KBM-7 (cell line): ENCODE data around the gene OR51A7.
"Not testable (repeated sequence)": the region's sequence is repeated elsewhere in the genome, so short reads cannot be mapped to it uniquely, and the experiment has no call there.

Experiments
- DNase-seq: peaks from one replicate; pipeline ENCODE4 v3.0.0-alpha.2; 2015
- in situ Hi-C: fragments of 300-500 bp; cut with MboI; formaldehyde crosslinking; loops from 2 replicates; pipeline ENCODE4 v1.14.3; 2020; ENCODE audit warnings: low sequenced_read_pairs, low pct_unique_long_range_greater_than_20kb, mixed read lengths

OR51A7 gene, protein sequence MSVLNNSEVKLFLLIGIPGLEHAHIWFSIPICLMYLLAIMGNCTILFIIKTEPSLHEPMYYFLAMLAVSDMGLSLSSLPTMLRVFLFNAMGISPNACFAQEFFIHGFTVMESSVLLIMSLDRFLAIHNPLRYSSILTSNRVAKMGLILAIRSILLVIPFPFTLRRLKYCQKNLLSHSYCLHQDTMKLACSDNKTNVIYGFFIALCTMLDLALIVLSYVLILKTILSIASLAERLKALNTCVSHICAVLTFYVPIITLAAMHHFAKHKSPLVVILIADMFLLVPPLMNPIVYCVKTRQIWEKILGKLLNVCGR

DNA sequence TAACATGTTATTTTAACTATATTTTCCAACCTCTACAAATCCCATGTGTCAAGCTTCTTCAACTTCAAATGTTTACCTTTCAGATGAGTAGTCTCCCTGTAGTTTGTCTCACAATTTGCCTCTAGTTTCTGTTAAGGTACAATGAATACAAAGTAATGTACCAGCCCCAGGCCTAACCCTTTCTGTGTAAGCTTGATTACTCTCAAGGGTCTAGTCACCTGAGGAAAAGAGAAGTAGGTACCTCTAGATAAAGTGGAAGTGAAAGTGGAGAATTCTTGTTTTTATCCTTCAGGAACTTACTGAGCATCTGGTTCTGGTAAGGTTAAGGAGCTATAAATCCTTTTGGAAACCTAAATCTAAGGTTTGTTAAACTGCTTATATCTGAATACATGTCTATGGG, at the start of gene OR51A7:
Gene OR51A7, plus strand, starts transcription at position 300 of the 400 bp plus-strand sequence. CDS start 3,587 bp downstream, outside the sequence.
- no peak for DNase-seq
- in situ Hi-C loops = no loop called here

DNA sequence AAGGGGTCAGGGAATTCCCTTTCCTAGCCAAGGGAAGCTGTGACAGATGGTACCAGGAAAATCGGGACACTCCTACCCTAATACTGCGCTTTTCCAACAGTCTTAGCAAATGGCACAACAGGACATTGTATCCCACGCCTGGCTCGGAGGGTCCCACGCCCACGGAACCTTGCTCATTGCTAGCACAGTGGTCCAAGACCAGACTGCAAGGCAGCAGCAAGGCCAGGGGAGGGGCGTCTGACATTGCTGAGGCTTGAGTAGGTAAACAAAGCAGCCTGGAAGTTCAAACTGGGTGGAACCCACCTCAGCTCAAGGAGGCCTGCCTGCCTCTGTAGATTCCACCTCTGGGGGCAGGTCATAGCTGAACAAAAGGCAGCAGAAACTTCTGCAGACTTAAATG, 49.3 kb upstream of the OR51A7 start:
- in situ Hi-C loops = not testable (repeated sequence)

DNA sequence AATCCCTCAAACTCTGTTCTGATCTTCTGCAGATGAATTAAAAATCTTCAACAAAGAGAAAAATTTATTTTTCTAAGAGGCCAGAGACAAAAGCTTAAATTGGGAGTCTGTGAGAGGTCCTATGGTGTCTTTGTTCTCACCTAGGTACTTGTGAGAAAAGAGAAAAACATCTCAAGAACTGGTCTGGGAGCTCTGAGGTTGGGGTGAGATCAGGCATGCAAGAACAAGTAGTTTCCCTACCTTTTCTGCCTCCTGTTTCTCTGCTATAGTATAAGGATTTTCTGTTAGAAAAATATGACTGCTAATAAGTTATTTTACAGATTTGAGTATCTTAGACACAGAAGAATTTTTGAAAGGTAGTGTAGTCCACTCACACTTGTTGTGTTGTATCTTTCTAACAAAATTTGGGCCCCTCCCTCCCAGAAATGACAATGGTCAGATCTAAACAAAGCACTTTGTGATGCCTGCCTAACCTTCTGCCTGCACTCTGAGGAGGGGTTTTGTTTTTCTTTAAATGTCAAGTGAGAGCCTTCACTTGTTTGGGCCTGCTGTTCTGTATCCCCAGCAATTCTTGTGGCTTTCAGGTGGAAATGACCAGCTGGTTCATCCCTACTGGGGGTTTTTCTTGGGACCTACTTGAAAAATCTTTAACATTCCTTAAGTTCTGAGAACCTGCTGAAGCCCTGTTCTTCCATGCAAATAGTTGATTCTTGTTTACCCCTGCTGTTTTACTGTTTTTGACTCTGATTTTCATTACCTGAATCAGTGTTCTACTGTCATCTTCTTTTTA, 40.9 kb upstream of the OR51A7 start:
- no peak for DNase-seq
- in situ Hi-C loops = no loop called here

More for the DNA sequence above, 49.3 kb upstream of the OR51A7 start:
- DNase-seq = not testable (repeated sequence)

DNA sequence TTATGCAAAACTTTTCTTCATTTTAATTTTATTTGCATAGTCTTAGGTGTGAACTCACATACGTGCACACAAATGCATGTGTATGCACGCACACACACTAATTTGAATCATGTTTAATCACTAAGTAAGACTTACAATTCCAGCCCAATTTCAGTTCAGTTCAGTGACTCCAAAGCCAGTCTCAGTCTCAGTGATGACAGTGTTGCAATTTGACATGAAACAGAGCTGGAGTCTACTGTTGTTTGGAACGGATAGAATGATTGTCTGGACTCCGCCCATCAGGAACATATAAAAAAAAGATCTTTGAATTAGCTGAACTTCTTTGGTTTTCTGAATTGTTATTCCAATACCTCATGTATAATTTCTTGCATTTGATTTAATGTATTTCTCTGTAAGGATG, 39.7 kb upstream of the OR51A7 start:
- in situ Hi-C loops = no loop called here
- DNase-seq = no peak

DNA sequence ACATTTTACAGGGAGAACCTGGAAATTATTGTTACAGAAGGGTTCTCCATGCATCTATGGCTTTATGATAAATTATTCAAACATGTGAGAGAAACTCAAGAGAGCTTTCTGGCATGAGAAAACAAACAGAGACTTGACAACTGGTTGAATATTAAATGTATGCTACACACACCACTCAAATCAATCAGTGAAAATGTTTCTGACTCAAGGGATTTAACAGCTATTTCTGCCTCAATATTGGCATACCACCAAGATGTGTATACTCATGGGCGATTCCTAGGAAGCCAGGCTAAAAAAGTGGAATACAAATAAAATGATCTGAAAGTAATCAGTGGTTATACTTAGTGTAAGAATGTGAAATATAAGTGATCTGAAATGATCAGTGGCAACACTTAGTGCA, 37.7 kb upstream of the OR51A7 start:
- DNase-seq = no peak
- in situ Hi-C loops = no loop called here

DNA sequence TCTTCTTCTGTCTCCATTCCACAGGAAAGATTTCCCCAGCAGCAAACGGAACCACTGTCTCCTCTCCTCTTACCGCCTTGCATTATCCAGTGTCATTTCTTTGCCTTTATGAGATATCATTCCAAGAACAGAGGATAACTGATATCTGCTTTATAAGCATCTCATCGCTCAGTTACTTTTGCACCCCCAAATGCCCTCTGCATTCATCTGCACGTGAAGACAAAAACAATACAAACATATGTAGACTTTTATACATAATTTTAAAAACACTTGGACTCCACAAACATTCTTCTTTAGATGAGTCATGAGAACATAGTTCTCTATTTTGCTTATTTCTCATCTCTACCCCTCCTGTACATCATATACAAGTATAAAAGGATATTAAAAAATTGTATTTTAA, 22.4 kb upstream of the OR51A7 start:
- no peak for DNase-seq
- in situ Hi-C loops = no loop called here

DNA sequence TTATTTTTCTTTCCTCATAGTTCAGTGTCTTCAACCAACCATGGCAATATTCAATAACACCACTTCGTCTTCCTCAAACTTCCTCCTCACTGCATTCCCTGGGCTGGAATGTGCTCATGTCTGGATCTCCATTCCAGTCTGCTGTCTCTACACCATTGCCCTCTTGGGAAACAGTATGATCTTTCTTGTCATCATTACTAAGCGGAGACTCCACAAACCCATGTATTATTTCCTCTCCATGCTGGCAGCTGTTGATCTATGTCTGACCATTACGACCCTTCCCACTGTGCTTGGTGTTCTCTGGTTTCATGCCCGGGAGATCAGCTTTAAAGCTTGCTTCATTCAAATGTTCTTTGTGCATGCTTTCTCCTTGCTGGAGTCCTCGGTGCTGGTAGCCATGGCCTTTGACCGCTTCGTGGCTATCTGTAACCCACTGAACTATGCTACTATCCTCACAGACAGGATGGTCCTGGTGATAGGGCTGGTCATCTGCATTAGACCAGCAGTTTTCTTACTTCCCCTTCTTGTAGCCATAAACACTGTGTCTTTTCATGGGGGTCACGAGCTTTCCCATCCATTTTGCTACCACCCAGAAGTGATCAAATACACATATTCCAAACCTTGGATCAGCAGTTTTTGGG, 21.6 kb upstream of the OR51A7 start, which contains the start of gene OR51T1:
Gene OR51T1, plus strand, starts transcription at position 41 of the 641 bp plus-strand sequence. Its CDS starts 0 bp downstream, at position 41.
- in situ Hi-C loops = no loop called here
- DNase-seq = no peak

DNA sequence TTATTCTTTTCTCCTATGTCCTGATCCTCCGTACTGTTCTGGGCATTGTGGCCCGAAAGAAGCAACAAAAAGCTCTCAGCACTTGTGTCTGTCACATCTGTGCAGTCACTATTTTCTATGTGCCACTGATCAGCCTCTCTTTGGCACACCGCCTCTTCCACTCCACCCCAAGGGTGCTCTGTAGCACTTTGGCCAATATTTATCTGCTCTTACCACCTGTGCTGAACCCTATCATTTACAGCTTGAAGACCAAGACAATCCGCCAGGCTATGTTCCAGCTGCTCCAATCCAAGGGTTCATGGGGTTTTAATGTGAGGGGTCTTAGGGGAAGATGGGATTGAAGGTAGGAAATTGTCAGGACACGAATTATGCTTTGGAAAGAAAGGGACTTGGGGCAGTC, 21.0 kb upstream of the OR51A7 start:
- DNase-seq = no peak
- in situ Hi-C loops = no loop called here

DNA sequence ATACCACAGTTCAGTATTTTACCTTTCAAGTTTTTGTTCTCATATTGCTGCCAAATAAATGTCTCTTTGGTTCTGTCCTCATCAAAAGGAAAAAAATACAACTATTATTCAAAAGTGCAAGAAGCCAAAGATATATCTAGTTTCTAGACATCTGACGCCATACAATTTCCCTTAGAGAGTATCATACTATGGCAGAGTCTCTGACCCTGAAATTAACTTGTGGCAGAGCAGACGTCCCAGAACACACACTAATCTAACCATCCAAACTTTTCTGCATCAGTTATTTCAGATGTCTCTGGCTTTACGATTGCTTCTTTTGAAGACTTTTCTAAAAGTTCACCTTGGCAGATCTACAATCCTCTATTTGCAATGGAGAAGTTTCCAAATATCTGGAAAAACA, 19.2 kb upstream of the OR51A7 start:
- in situ Hi-C loops = no loop called here
- DNase-seq = no peak

DNA sequence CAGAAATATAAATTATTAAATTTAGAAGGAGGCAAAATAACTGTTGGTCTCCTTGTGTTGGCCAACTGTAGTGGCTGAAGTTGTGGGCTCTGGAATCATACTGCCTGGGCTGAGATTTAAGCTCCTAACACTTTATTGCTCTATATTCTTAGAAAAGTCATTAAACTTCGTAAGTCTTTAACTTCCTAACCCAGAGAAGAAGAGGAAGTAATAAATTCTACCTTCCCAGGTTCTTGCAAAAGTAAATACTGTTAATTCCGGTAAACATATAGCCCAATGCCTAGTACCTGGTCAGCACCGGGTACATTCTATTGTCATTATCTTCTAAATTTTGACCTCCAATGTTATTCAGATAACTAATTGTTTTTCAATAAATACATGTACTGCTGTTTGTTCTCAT, 17.4 kb upstream of the OR51A7 start:
- DNase-seq = no peak
- in situ Hi-C loops = no loop called here

DNA sequence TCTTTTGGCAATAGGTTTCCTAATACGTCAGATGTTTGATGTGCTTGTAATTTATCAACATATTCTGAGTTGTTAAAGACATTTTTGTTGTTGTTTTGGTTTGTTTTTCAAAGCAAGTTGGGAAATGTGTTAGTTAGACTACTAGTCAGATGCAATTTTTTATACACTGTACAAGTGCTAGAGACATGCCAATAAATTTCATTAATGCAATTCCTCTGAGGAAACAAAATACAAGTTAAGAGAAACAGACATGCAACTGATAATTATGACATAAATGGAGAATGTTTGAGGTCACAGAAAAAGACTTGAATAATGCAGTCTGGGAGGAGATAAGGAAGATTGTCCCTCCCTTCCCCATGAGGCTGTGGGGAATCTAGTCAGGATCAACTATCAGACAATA, 16.0 kb upstream of the OR51A7 start:
- in situ Hi-C loops = no loop called here
- DNase-seq = no peak

DNA sequence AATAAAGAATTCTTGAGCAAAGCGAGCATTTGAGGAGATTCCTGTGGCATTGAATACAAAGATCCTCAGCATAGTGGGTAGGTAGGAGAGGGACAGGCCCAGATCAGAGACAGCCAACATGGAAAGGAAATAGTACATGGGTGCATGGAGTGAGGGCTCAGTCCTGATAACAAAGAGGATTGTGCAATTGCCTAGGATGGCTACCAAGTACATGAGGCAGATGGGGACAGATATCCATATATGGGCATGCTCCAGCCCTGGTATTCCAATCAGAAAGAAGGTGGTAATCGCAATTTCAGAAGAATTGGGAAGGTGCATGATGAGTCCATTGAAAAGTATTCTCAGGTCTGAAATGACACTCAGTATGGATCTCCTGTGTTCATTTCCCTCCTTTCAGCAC, 13.3 kb upstream of the OR51A7 start:
- in situ Hi-C loops = no loop called here
- no peak for DNase-seq

DNA sequence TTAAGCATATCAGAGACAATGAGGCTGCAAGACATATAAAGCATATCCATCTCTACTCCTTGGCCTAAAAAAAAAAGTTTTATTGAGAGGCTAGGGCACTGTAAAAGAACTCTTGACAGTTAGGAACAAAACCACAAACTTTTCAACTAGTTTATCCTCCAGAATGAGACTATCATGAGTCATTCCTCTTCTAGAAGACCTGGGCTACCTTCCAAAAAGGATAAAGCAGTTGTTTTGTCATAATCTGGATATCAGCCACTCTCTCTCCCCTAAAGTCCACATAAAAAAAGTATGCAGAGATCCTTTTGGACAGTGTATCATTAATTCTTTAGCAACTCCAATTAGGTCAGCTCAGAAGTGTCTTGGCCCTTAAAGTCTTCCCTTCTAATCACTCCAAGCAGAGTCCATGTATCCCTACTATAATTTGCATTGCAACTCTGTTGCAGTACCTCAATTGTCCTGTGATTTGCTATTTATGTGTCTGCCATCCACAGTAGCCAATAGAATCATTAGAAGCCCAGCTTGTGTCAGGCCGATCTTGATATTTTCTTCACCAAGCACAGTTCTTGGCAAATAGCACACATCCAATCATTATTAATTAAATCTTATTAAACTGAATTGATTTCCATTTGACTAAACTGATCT, 11.5 kb upstream of the OR51A7 start:
- in situ Hi-C loops = no loop called here
- no peak for DNase-seq

DNA sequence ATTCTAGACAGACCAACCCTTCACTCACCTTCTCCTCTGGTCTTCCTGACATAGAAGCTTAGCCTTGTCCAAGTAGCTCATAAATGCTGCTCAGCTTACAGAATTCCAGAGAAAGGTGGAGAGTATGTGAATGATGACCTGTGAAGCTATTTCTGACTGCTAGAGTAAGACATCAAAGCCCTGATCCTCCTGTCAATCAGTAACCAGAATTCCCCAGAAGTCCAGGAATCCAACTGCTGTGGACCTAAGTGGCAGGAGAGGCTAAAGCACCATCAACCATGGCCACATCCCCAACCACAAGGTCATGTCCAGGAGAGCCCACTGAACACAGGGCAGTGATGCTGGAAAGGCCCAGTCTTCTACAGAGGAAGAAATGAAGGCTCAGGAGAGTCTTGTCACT, 13.0 kb downstream of the OR51A7 start:
- DNase-seq = no peak
- in situ Hi-C loops = no loop called here

DNA sequence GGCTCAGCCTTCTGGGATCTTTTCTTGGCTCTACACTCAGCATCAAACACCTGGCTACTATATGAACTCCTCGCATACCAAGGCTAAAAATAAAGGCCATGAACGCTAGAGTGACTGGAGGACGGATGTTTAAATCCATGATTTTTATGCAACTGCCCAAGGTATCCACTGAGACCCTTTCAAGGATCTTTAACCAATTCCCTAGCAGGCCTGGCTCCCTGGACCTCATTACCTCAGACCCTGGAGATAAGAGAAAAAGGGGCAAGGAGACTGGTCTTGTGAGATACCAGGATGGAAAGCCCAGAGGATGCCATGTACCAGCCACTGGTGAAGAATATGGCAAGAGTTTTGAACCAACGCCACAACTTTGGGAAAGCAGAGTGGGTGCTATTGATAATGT, 15.7 kb downstream of the OR51A7 start, which contains the start of gene OR51G2:
Gene OR51G2, minus strand, starts transcription at position 101 of the 400 bp plus-strand sequence. CDS start 3,687 bp downstream, outside the sequence.
- DNase-seq = no peak
- in situ Hi-C loops = no loop called here

DNA sequence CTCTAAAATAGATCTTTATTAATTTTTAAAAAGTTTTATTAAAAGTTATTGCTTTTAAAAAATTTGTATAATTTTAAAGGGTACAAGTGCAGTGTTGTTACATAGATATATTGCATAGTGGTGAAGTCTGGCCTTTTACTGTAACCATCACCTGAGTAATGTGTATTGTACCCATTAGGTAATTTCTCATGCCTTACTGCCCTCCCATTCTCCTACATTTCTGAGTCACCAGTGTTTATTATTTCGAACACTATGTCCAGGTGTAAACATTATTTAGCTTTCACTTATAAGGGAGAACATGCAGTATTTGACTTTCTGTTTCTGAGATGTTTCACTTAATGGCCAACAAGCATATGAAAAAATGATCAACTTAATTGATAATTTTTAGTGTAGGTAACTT, 18.2 kb downstream of the OR51A7 start:
- in situ Hi-C loops = no loop called here

DNA sequence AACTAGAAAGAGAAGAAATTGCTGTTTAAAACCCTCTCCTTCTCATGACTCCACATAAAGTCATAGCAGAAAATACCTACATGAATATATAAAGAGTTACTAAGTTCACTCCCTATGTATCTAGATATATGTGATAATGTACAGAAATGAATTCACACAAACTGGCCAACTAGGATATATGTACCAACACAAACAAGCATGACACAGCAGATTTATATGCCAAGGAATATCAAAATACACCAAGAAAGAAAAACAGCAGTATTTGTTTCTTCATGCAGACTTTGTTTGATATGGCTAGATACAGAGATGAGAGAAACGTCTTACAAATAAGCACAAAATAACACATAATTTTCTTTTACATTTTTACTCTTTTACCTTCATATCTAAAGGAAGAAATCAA, 18.7 kb downstream of the OR51A7 start:
- in situ Hi-C loops = no loop called here
- no peak for DNase-seq

More for the DNA sequence above, 18.2 kb downstream of the OR51A7 start:
- no peak for DNase-seq

DNA sequence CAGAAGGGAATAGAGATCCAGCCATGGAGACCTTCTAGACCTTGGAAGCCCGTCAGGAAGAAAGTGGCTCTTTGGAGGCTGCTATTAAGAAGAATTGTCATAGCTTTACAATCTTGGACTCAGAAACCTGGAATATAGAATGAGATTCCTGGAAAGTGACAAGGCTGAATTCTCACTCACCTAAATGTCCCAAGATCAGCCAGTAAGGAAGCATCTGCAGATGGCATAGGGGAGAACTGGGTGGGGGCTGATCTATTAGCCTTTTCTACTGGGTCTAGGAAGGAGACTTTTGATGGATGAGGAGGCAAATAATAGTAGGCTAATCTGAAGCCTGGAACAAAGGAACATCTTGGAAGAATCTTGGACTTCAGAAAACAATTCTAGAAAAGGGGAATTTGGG, 20.7 kb downstream of the OR51A7 start, which contains the start of gene OR51G1:
Gene OR51G1, minus strand, starts transcription at position 101 of the 400 bp plus-strand sequence. Its CDS starts 0 bp downstream, at position 101.
- in situ Hi-C loops = no loop called here
- DNase-seq = no peak

DNA sequence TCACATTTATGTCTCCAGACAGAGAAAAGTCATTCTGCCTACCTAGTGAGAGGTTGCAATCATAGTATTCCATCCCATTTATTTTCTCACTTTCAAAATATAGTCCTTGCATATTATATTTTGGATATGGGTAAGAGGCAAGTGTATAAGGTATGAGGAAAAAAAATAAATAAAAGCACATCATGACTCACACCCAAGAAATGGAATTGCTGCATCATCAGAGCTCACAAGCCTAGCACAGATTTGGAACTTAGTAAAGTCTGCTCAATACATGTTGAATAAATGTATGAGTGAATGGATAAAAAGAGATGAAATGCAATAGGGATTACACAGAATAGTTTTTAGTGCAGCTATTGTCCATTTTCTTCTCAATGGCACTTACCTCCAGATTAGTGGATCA, 23.0 kb downstream of the OR51A7 start:
- in situ Hi-C loops = no loop called here
- no peak for DNase-seq
